ENCODE data around the gene LAMC1.

Gene LAMC1

DNA sequence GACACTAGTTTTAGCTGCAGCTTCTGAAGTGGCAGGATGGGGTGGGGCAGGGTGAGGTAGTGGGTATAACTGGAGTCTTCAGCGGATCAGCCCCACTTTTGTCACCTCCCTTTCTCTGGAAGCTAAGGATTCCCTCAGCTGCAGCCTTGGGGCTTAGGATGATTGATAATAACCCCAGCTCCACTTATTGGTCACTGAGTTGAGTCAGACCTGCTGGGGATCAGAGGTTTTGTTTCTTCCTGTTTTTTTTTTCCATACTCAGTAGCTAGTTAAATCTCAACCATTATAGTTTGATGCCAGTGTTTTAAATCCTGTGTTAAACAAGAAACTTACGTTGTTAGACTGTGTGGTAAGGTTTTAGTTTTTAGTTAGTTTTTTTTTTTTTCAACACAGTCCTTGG, 57.2 kb downstream of the LAMC1 start:
- no peak for DNase-seq

DNA sequence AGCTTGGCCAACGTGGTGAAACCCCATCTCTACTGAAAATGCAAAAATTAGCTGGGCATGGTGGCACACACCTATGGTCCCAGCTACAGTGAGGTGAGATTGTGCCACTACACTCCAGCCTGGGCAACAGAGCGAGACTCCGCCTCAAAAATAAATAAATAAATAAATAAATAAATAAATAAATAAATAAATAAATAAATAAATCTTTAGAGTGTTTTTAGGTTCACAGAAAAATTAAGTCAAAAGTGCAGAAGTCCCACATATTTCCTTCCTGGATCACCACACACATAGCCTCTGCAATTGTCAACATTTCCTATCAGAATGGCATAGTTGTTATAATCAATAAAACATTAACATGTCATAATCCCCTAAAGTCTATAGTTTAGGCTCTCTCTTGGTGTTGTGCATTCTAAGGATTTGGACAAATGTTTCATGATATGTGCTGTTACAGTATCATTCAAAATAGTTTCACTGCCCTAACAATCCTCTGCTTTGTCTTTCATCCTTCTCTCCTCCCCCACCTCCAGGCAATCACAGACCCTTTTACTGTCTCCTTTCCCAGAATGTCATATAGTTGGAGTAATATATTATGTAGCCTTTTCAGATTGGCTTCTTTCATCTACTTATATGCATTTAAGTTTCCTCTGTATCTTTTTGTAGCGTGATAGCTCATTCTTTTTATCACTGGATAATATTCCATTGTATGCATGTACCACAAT, 58.3 kb downstream of the LAMC1 start:
- no peak for DNase-seq

GRCh38 chr1:183082650-183083049, 59.4 kb downstream of the LAMC1 start:
- no peak for DNase-seq

DNA sequence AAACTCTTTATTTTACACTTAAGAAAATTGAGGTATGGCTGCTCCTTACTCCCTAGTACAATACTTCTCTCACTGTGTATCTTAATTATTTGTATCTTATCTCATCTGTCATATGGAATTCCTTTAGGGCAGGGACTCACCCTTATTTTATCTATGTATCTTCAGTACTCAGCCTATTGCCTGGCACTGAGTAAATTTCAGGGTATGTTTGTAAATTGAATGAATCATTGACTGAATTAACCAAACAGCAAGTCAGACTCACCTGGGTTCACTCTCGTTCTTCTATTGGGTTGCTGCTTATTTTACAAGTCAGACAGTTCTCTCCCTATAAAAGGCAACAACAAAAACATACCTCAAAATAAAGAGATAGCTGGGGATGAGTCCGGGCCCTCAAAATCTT, 63.8 kb downstream of the LAMC1 start:
- no peak for DNase-seq

- no peak for DNase-seq
These were observed 65.9 kb downstream of the LAMC1 start for GRCh38 chr1:183089025-183089639.

- no peak for DNase-seq
These were observed 67.3 kb downstream of the LAMC1 start for GRCh38 chr1:183090391-183091006.

DNA sequence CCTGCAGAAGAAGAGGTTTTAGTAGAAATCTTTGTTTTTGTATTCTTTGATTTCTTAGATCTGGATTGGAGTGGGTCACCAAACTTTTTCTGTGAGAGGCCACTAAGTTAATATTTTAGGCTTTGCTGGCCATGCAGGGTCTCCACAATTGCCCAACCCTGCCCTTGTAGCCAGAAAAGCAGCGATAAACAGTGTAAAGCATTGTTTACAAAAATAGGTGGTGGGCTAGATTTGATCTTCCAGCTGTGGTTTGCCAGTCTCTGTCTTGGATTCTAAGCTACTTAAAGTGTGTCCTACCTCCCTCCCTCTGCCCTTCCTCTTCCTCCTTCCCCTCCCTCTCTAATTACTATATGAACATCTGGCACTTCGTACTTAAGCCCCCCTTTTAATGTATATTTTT, 68.0 kb downstream of the LAMC1 start:
- DNase-seq, result no peak

- DNase-seq, result no peak
These were observed 69.1 kb downstream of the LAMC1 start for GRCh38 chr1:183092350-183092749.

DNA sequence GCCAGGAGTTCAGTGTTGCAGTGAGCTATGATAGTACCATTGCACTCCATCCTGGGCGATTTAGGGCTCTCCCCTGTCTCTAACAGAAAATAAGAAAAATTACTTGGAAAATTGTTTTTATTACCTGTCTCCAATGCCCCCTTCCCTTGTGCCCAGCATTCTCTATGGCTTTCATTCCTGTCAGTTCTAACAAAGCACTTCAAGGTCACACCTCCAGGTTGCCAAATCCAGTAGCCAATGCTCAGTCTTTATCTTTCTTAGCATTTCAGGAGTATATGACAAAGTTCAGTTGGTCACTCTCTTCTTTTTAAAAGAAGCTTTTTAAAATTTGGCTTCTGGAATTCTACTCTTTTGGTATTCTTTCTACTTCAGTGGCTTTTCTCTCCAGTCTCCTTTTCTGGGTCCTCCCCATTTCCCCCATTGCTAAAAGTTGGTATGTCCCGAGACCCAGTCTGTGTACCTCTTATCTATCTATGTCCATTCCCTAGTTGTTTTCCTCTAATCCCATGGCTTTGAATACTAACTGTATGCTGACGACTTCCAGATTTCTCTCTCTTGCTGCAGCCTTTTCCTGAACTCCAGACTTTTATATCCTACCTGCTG, 69.9 kb downstream of the LAMC1 start:
- DNase-seq, result no peak

DNA sequence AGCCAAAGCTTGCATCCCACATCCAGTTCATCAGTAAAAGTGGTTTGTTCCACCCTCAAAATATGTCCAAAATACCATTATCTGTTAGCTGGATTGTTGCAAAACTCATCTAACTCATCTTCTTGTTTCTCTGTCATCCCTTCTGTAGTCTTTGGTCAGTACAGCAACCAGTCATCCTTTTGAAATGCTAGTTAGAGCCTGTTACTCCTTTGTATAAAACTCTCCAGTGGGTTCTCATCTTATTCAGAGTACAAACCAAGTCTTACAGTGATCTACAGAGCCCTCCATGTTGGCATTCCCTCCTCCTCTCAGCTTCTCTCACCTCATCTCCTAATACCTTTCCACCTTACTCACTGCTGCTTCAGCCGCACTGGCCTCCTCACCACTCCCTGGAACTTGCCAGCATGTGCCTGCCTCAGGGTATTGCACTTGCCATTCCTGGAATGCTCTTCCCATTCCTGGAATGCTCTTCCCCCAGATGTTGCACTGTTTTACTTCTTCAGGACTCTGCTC, 70.6 kb downstream of the LAMC1 start:
- DNase-seq, result no peak

DNA sequence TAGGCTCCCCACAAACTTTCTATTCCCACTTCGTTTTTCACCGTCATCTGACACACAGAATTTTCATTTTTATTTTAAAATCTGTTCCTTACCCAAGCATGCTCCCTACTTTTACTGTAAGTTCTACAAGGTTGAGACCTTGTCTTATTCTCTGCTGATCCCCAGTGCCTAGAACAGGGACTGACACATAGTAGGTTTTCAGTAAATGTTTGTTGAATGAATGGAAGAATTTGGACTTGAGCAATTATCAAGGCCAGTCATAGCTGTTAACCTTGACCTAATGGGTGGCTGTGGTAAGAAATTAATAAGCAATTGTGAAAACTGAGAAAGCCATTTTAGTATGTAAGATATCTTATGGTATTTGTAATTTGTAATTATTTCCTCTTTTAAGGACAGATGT, 71.1 kb downstream of the LAMC1 start:
- no peak for DNase-seq

- DNase-seq, result no peak
These were observed 73.1 kb downstream of the LAMC1 start for GRCh38 chr1:183096351-183096750.

DNA sequence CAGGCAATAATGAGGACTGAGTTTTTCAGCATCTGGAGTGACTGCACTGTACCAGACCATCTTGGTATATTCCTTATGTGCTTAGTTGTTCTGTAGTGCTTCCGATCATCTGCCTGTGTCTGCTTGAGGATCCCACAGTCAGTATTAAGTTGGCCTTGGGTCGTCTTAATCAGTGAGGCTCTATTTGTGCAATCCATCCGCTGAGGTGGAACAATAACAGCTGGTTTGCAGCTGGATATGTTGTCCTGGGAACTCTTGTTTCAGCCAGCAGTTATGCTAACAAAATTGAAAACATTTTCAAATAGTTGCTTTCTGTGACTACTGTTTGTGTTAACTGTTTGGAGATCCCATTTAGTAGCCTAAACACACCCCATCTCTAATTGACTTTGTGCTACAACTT, 73.7 kb downstream of the LAMC1 start:
- no peak for DNase-seq

DNA sequence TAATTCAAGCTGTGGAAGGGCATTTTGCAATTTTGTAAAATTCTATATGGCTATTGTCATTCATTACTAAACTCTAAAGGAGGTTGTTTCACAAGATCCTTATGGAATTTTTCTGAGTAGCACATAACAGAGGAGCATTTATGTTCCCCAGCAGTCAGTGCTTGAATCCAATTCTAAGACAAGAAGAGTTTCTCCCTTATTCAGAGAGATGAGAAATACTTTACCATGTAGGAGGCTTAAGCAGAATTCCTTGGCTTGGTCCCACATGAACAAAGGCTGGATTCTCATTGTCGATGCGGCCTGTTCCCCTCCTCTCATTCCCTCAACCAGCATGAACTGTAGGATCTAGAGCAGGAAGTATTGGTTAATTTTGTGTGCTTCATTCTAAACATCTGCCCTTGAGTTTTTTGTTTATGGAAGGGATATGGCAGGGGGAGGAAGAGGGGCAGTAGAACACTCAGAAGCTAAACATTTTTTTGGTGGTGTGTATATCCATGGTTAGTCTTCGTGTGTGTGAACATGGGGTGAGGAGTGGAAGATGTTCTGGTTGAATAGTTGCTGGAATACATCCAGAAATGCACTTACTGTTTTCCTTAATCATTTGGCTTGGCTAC, 74.3 kb downstream of the LAMC1 start:
- DNase-seq, result no peak

GRCh38 chr1:183098317-183098716, 75.1 kb downstream of the LAMC1 start:
- DNase-seq, result no peak

- DNase-seq, result peak in 1 of 2 donors; percentile 4
These were observed 77.2 kb downstream of the LAMC1 start for GRCh38 chr1:183100361-183100974.

- DNase-seq, result no peak
These were observed 77.9 kb downstream of the LAMC1 start for GRCh38 chr1:183101081-183101480.

DNA sequence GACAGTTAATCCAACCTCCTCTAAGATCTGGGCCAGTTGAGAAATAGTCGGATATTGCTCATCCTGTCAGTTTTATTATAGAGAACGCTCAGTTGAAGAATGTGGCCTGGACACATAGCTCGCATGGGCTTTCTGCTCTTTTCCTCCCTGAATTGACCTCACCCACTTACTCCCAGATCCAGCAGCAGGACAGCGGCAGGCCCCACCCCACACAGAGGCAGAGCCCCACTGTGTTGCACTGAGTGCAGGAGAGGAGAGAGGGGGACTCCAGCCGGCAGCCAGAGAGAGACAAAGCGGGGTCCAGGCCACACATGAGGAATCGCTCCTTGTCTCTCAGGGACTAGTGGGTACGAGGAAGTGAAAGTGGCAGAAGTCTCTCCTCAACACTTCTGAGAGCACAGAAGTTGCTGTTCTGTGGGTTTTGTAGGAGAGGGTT, 78.6 kb downstream of the LAMC1 start:
- DNase-seq, result peak; percentile 6 to 43

DNA sequence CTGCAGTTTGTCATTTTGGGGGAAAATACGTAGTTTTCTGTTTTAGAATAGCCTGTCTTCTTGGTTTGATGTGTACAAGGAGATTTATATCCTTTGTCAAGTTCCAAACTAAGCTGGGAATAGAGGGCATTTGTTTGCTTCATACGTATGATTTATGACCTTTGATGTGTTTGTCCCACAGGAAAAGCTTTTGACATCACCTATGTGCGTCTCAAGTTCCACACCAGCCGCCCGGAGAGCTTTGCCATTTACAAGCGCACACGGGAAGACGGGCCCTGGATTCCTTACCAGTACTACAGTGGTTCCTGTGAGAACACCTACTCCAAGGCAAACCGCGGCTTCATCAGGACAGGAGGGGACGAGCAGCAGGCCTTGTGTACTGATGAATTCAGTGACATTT, 79.9 kb downstream of the LAMC1 start:
- DNase-seq, result no peak

DNA sequence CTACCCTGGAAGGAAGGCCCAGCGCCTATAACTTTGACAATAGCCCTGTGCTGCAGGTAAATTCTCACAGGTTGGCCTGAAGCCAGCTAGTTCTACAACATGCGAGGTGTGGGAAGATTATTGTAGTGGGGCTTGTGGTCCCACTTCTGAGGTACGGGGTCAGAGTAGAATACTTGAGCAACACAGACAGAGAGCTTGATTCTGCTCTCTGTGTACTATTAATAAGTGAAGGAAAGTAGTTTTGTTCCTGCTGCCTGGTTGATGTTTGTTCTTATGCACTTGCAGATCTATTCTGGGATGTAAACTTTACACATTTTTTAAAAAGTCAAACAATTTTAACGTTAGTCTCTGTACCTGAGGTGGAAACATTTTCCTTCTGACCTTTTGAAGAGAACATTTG, 80.4 kb downstream of the LAMC1 start:
- DNase-seq, result no peak

GRCh38 chr1:183105449-183105848, 82.2 kb downstream of the LAMC1 start:
- no peak for DNase-seq

DNA sequence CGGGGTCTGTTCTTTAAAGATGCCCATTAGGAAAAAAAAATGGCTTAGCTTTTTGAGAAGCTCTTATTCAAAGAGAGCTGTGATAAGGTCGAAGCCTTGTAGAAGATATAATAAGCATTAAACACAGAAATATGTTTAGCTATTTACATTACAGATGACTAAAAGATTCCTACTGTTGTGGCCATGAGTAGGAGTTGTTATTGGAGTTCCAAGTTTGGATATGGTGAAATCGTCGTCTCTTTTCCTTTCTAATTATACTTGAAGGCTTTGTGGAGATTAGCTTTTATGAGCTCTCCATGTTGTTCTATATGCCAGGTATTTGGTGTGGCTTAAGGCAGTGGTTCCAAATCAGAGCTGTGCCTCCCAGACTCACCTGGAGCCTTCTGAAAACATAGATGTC, 82.9 kb downstream of the LAMC1 start:
- no peak for DNase-seq

GRCh38 chr1:183106746-183107145, 83.5 kb downstream of the LAMC1 start:
- no peak for DNase-seq
